Measurements from ENCODE around the gene NHSL2.
A peak's percentile ranks its signal among the peaks of the same experiment; 100 is the strongest.

Gene NHSL2

GRCh38 chrX:72100824-72101351, 190.2 kb downstream of the NHSL2 start:
- DNase-seq (ENCODE audit: low read depth): peak; percentile 95
- H3K4me3 ChIP-seq (ENCODE audit: low read depth, low read length): peak overlapping the region; percentile 68
- no peak for TF ChIP-seq CTCF (IDR thresholded peaks at IDR 0.05; ENCODE audit: low read depth, low read length)
- peak; percentile 51; the same call in 1 of the 2 replicates for TF ChIP-seq MYC (IDR thresholded peaks at IDR 0.05; ENCODE audit: low read depth, low read length)
- no peak for TF ChIP-seq POLR2A (IDR thresholded peaks at IDR 0.05; ENCODE audit: extremely low read depth, insufficient read length)
- TF ChIP-seq MAX (IDR thresholded peaks at IDR 0.05; ENCODE audit: low read depth, low read length): peak; percentile 54

- TF ChIP-seq MAX (IDR thresholded peaks at IDR 0.05; ENCODE audit: low read depth, low read length) (no peak; the same call in 1 of the 2 replicates), MYC (IDR thresholded peaks at IDR 0.05; ENCODE audit: low read depth, low read length) (no peak), POLR2A (IDR thresholded peaks at IDR 0.05; ENCODE audit: extremely low read depth, insufficient read length) (no peak), CTCF (IDR thresholded peaks at IDR 0.05; ENCODE audit: low read depth, low read length) (no peak)
- DNase-seq (ENCODE audit: low read depth): peak; percentile 78
- H3K4me3 ChIP-seq (ENCODE audit: low read depth, low read length): peak overlapping the region; percentile 68
These were observed 191.0 kb downstream of the NHSL2 start for GRCh38 chrX:72101597-72102037.

- H3K4me3 ChIP-seq (ENCODE audit: low read depth, low read length): peak overlapping the region; percentile 68
- DNase-seq (ENCODE audit: low read depth): no peak
- TF ChIP-seq MAX (IDR thresholded peaks at IDR 0.05; ENCODE audit: low read depth, low read length) (no peak), POLR2A (IDR thresholded peaks at IDR 0.05; ENCODE audit: extremely low read depth, insufficient read length) (no peak), CTCF (IDR thresholded peaks at IDR 0.05; ENCODE audit: low read depth, low read length) (no peak), MYC (IDR thresholded peaks at IDR 0.05; ENCODE audit: low read depth, low read length) (no peak)
These were observed 191.5 kb downstream of the NHSL2 start for GRCh38 chrX:72102126-72102525.

- no peak for DNase-seq (ENCODE audit: low read depth)
- TF ChIP-seq MYC (IDR thresholded peaks at IDR 0.05; ENCODE audit: low read depth, low read length): no peak
- TF ChIP-seq MAX (IDR thresholded peaks at IDR 0.05; ENCODE audit: low read depth, low read length): no peak
- TF ChIP-seq CTCF (IDR thresholded peaks at IDR 0.05; ENCODE audit: low read depth, low read length): no peak
- TF ChIP-seq POLR2A (IDR thresholded peaks at IDR 0.05; ENCODE audit: extremely low read depth, insufficient read length): no peak
These were observed 192.1 kb downstream of the NHSL2 start for GRCh38 chrX:72102760-72103159.

GRCh38 chrX:72105436-72105835, 194.8 kb downstream of the NHSL2 start:
- H3K4me3 ChIP-seq (ENCODE audit: low read depth, low read length): no peak overlapping the region
- no peak for TF ChIP-seq MAX (IDR thresholded peaks at IDR 0.05; ENCODE audit: low read depth, low read length)
- no peak for TF ChIP-seq CTCF (IDR thresholded peaks at IDR 0.05; ENCODE audit: low read depth, low read length)
- TF ChIP-seq MYC (IDR thresholded peaks at IDR 0.05; ENCODE audit: low read depth, low read length): no peak
- no peak for TF ChIP-seq POLR2A (IDR thresholded peaks at IDR 0.05; ENCODE audit: extremely low read depth, insufficient read length)
- DNase-seq (ENCODE audit: low read depth): no peak

More at GRCh38 chrX:72102760-72103159, 192.1 kb downstream of the NHSL2 start:
- H3K4me3 ChIP-seq (ENCODE audit: low read depth, low read length): no peak overlapping the region

Data from NB4 (cell line).